NCI-H345 treated with DMSO at 0.1 percent for 48 hours (cell line): ENCODE data around the gene TRPV4.

Source experiments
- DNase-seq: peaks from one replicate; lab custom pipeline; 2025; ENCODE audit not compliant: unreplicated experiment; lab: John Stamatoyannopoulos, UW

TRPV4 gene

DNA sequence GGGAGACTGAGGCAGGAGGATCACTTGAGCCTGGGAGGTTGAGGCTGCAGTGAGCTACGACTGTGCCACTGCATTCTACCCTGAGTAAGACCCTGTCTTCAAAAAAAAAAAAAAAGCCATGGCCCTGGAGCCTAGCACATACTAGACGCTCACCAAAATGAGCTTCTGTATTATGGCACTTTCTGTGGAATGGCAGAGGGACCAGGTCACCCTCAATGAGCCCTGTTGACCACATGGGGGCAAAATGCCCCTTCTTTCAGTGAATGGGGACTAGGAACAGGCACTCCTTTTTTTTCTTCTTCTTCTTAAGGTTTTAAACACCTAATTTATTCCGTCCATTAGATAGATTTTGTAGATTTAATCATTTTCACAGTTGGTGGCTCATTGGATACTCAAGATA, 69.1 kb downstream of the TRPV4 start:
- DNase-seq, result no peak

- no peak for DNase-seq
Observed at GRCh38 chr12:109763201-109763841, 69.9 kb downstream of the TRPV4 start.

DNA sequence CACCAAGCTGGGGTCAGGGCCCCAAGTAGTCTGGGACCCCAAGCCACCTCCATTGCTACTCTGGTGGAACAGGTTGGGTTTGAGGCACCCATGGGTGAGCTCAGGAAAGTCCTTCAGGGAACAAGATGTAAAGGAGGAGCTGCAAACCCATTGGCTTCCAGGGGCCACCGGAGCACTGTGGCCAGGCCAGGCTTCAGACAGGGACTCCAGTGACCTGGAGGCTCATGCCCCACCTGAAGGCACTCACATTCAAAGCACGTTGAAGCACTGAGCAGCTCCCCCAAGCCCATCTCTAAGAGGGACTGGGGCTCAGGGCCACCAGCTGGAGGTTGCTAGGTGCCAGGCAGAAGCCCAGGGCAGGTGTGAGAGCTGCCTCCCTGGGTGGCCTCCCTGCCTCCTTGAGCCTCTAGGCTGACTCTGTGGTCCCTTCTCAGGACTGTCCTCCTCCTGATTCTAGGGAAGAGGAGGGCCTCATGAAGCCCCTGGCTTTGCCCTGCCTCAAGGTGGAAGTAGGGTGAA, 70.5 kb downstream of the TRPV4 start:
- DNase-seq, result no peak

GRCh38 chr12:109762071-109762672, 71.0 kb downstream of the TRPV4 start:
- DNase-seq, result no peak

DNA sequence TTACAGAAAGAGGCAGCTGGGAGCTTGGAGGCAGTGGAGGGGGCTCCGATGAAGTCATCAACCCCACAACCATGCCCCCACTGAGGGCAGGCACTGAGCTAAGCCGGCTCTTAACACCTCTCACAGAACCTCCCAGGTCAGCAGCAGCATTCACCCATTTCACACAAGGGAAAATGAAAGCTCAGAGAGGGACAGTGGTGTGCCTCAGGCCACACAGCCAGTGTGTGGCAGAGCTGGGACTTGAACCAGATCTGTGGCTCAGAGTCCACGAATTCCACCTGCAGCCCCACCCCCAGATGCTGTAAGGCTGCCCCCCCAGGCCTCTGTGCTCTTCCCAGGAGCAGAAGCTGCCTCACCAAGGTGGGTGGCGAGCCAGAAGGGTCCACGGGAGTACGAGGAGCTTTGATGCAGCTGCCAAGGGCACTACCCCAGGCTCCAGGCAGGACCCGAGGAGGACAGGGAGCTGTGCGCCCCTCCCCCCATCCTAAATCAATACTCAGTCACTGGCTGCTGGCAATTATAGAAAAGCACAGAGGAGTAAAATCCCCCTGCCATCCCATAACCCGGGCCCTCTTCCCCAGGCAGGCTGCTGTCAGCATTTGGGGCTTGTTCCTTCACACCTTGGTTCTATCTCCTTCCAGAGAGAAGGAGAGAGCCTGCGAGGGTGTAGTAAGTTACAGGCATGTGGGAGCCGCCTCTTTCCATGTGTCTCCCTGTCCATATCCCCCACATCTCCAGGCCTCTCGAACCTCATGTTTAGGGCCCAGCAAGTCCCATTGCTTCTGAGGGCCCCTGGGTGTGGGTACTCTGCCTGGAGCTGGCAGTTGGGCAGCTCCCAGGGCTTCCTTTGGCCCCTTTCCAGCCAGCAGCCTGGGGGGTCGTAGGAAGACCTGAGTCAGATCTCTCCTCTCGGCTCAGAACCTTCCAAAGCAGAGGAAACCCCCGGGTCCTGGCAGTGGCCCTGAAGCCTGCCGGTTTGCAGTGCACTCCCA, 72.0 kb downstream of the TRPV4 start:
- no peak for DNase-seq

GRCh38 chr12:109760031-109760929, 72.9 kb downstream of the TRPV4 start:
- no peak for DNase-seq

DNA sequence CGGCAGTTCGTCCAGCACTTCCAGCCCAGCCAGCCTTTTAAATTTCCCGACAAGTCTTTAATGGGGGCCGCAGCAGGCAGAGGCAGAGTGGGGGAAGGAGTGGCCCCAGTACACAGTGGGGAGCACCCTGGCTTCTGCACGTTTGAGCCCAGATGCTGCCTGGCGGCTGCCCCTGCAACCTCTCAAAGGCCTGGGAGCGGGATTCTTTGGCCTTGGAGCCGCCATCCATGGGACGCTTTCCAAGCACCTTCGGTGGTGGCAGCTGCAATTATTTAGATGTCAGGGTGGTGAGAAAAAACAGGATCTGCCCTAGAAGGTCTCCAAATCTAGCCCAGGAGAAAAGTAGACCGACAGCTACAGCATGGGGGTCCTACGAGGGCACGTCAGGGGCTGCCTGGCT, 73.6 kb downstream of the TRPV4 start:
- DNase-seq, result no peak

DNA sequence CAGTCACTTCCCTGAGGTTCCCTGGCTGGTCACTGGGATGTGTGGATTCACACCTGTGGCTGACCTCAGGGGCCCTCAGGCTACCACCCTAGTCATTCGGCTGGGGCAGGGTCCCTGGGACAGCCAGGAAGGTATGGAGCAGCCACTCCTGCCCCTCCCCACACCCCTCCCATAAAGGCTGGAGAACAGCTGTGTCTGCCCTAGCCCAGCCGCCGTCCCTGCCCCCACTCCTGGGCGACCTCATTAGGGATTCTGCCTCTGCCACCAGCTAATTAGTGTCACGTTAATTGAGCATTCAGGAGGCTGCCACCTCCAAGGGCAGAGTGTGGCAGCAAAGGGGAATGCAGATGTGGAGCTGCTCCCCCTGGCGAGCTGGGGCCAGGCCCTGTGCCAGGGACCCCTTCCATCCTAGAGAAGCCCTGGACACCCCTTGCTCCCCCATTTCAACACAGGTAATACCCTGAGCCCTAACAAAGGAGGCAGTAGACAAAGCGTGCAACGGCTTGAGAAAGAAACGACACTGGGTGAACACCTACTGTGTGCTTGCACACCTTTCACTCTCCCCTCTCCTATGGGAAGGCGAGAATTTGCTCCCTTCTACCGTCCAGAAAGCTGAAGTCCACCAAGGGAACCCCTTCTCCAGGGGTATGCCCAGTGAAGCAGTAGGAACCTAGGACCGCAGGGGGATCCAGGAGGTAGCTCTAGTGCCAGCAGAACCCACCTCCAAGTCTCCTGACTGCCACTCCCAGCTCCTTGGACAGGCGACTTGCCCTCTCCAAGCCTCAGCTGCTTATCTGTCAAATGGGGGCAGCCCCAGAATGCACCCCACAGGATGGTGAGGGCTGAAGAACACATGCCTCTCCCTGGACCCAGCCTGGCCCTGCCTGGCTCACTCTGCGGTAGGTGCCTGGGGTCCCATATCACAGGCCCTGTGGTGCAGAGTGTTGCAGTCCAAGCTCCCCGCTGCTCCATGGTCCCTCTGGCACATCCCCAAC, 74.5 kb downstream of the TRPV4 start:
- DNase-seq, result no peak

GRCh38 chr12:109757671-109758265, 75.4 kb downstream of the TRPV4 start:
- no peak for DNase-seq

- DNase-seq, result no peak
Observed at GRCh38 chr12:109756457-109756856, 76.7 kb downstream of the TRPV4 start.

DNA sequence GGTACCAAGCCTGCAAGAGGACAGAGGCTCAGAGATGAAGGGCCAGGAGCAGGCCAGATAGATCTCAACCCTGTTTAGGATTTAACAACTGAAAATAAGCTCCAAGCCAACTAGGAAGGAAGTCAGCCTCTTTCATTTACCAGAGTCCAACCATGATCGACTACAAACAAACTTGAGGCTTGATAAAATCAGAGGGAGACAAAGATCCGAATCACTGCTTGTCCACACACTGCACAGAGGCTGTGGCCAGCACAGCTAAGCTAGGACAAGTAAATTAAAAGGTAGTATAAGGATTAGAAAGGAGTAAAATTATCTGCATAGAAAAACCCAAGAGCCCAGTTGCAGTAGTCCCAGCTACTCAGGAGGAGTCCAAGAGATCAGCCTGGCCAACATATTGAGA, 79.2 kb downstream of the TRPV4 start:
- DNase-seq, result no peak

DNA sequence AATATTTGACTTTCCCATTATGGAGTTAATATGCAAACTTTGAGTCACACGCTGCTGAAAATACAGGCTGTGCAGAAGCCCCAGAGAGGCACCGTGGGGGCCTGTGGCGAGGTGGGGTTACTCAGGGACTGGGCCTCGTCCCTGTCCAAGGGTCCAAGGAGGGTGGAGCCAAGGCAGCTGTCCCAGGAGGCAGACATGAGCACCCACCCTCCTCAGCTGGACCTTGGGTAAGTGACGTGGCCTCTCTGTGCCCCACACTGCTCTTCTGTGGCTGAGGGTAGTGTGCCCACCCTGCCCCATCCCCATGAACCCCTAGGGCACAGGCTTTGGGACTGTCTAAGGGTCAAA, 80.2 kb downstream of the TRPV4 start:
- DNase-seq, result no peak

GRCh38 chr12:109752117-109753053, 80.8 kb downstream of the TRPV4 start:
- DNase-seq, result no peak

GRCh38 chr12:109744986-109745942, 87.9 kb downstream of the TRPV4 start:
- DNase-seq, result no peak

GRCh38 chr12:109744026-109744425, 89.2 kb downstream of the TRPV4 start:
- DNase-seq, result no peak

GRCh38 chr12:109743076-109743910, 89.9 kb downstream of the TRPV4 start:
- DNase-seq, result no peak
